Tibial nerve (tissue), 4 donors: ENCODE data around the gene RAB40C. TPM values are rescaled to one million over a fixed set of nuclear protein-coding genes. Genes with fewer than 3 reads are reported as not detected.

Experiments
- DNase-seq, 2 donors: peaks; one replicate each; pipeline ENCODE4 v3.0.0-alpha.2; 2019; ENCODE audit warnings: low spot score in 2 of 2
- H3K27ac ChIP-seq, 4 donors: fragments of 200-600 bp; sonication (generic) in 3 of 4; one replicate each; pipeline ENCODE4 v1.5.1; 2017 to 2019; ENCODE audit warnings: mild to moderate bottlenecking in 1 of 4
- H3K27me3 ChIP-seq, 2 donors: fragments of 200-600 bp; sonication (generic) in 1 of 2; one replicate each; pipeline versions ENCODE4 v1.5.1 to v1.6.0; 2017 to 2019
- H3K36me3 ChIP-seq, 3 donors: fragments of 200-600 bp; sonication (generic); one replicate each; pipeline ENCODE4 v1.5.1; 2018 to 2019
- H3K4me1 ChIP-seq, 4 donors: fragments of 200-600 bp; sonication (generic) in 3 of 4; one replicate each; pipeline ENCODE4 v1.5.1; 2017 to 2019
- H3K4me3 ChIP-seq, 4 donors: fragments of 200-600 bp; sonication (generic) in 3 of 4; one replicate each; pipeline ENCODE4 v1.5.1; 2017 to 2019; ENCODE audit warnings: mild to moderate bottlenecking in 1 of 4, moderate library complexity in 1 of 4
- H3K9me3 ChIP-seq, 4 donors: fragments of 200-600 bp; sonication (generic) in 3 of 4; one replicate each; pipeline ENCODE4 v1.5.1; 2017 to 2019
- CTCF ChIP-seq, 5 experiments: fragments of 200-600 bp in 3 of 5; fragments of 450-650 bp in 2 of 5; sonication (generic) in 3 of 5; IDR thresholded peaks; one replicate each; pipeline ENCODE4 v1.5.1; 2016 to 2019; ENCODE audit warnings: antibody characterized with exemption in 5 of 5, mild to moderate bottlenecking in 3 of 5, moderate library complexity in 2 of 5
- EP300 ChIP-seq, 2 donors: sonication (generic); formaldehyde crosslinking; IDR thresholded peaks; one replicate each; pipeline ENCODE4 v1.6.1; 2017; ENCODE audit warnings: antibody characterized with exemption in 2 of 2, mild to moderate bottlenecking in 1 of 2
- POLR2A ChIP-seq, 2 donors: fragments of 450-650 bp; IDR thresholded peaks; one replicate each; pipeline ENCODE4 v1.6.1; 2017; ENCODE audit warnings: antibody characterized with exemption in 2 of 2, mild to moderate bottlenecking in 2 of 2, moderate library complexity in 2 of 2
- WGBS, 2 donors: methylation state at CpG; one replicate each; pipeline ENCODE4 v1.1.5; 2018; 5-methylcytosine and 5-hydroxymethylcytosine counted together
- total RNA-seq, 4 donors: library from RNA; depleted of rRNA; stranded (reverse); fragments of >200 nt; gene quantifications; one replicate each; pipeline ENCODE4 v1.1.0, GENCODE V29; 2016

RAB40C gene
- total RNA-seq, 4 donors from 2014 or later: 21.1 to 30.6 (median 27.5) TPM

DNA sequence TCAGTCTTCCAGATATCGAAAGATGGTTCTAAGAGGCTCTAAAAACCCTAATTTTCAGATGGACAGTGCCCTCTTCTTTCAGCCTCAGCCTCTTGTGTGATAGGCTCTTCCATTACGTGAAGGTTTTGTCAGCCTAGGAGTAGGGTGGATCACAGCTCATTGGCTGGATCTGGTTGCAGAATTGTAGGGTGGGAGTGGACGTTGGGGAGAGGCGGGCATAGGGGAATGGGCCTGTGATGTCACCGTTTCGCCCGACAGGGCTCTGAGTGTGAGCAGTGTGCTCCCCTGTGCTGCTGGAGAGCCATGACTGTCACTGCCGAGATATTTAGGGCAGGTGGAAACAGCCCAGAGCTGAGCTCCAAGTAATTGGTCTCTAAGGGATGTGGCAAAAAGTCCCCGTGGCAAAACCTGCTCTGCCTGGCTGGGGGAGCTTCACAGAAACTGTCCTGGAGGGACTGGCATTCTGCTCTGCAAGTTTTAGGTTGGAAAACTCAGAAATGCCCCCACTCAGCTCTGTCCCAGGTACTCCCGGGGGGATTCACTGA is 34.7 kb downstream of the RAB40C start:
- Histone ChIP-seq H3K4me1 (peaks cover 0 to 39% (median 7%) of the 10 kb centered on the region in 4 donors), H3K27me3 (no peaks in the 10 kb centered on the region), H3K4me3 (no peak overlapping the region), H3K36me3 (peaks cover 0 to 45% (median 3%) of the 10 kb centered on the region in 3 donors), H3K27ac (no peak overlapping the region), H3K9me3 (no peaks in the 10 kb centered on the region)
- TF ChIP-seq POLR2A (IDR thresholded peaks at IDR 0.05) (no peak), CTCF (IDR thresholded peaks at IDR 0.05) (no peak), EP300 (IDR thresholded peaks at IDR 0.05) (no peak)
- WGBS, 2 donors: 68 to 80% methylated on average over 8 to 10 of the region's 10 CpGs
- no peak for DNase-seq

- WGBS, 2 donors: 91 to 94% methylated on average over 21 to 30 of the region's 37 CpGs
- Histone ChIP-seq H3K27ac (no peak overlapping the region), H3K27me3 (no peaks in the 10 kb centered on the region), H3K36me3 (peaks cover 0 to 41% (median 3%) of the 10 kb centered on the region in 3 donors), H3K4me3 (no peak overlapping the region), H3K9me3 (no peaks in the 10 kb centered on the region), H3K4me1 (peaks cover 0 to 46% (median 15%) of the 10 kb centered on the region in 4 donors)
- no peak for DNase-seq
- TF ChIP-seq POLR2A (IDR thresholded peaks at IDR 0.05) (no peak), CTCF (IDR thresholded peaks at IDR 0.05) (no peak), EP300 (IDR thresholded peaks at IDR 0.05) (no peak)
Observed at GRCh38 chr16:625117-625976, 35.5 kb downstream of the RAB40C start.

DNA sequence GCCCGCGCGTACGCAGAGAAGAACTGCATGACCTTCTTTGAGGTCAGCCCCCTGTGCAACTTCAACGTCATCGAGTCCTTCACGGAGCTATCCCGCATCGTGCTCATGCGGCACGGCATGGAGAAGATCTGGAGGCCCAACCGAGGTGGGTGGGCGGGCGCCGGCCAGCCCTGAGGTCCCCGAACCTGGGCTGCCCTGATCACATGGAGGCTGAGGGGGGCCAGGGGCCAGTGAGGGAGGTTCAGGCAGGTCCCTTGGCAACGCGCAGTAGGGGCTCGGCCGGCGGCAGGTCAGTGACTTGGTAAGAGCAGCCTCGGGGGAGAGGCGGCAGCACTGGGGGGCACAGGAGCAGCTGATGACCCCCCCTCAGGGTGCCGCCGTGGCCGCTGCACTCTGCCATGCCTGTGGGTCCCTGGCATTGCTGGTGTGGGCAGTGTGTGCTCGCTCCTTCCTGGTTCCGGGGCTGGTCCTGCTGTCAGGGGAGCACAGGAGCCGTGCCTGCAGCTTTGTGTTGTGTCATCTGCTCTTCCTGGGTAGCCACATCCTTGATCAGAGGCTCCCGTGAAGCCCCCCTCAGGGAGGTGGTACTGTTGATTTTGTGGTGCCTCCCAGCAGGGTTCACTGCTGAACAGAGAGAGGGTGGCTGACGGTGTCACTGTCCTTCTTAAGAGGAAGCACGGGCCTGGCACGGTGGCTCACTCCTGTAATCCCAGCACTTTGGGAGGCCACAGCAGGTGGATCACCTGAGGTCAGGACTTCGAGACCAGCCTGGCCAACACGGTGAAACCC is 36.3 kb downstream of the RAB40C start:
- 92 to 93% methylated on average over 28 to 32 of the region's 35 CpGs for WGBS, 2 donors
- no peak for DNase-seq
- peaks cover 0 to 51% (median 23%) of the 10 kb centered on the region in 4 donors for H3K4me1 ChIP-seq
- H3K27ac ChIP-seq: peak overlapping the region in 1 of 4 donors; percentile 36
- peaks cover 0 to 41% (median 3%) of the 10 kb centered on the region in 3 donors for H3K36me3 ChIP-seq
- H3K4me3 ChIP-seq: no peak overlapping the region
- H3K27me3 ChIP-seq: no peaks in the 10 kb centered on the region
- TF ChIP-seq EP300 (IDR thresholded peaks at IDR 0.05): no peak
- H3K9me3 ChIP-seq: no peaks in the 10 kb centered on the region

- TF ChIP-seq CTCF (IDR thresholded peaks at IDR 0.05): no peak
- TF ChIP-seq POLR2A (IDR thresholded peaks at IDR 0.05): no peak
- no peak for TF ChIP-seq EP300 (IDR thresholded peaks at IDR 0.05)
- WGBS, 2 donors: 84 to 87% methylated on average over 26 to 28 of the region's 29 CpGs
- no peaks in the 10 kb centered on the region for H3K9me3 ChIP-seq
- H3K4me3 ChIP-seq: no peak overlapping the region
- peaks cover 0 to 49% (median 25%) of the 10 kb centered on the region in 4 donors for H3K4me1 ChIP-seq
- H3K27ac ChIP-seq: peak overlapping the region in 2 of 4 donors; percentile 17 to 73
- no peaks in the 10 kb centered on the region for H3K27me3 ChIP-seq
- DNase-seq: no peak
- H3K36me3 ChIP-seq: peaks cover 0 to 41% (median 3%) of the 10 kb centered on the region in 3 donors
Observed at GRCh38 chr16:626787-627453, 37.1 kb downstream of the RAB40C start.
